Panc1 (cell line): ENCODE results near the gene RRN3. TPM values are rescaled to one million over a fixed set of nuclear protein-coding genes. Genes with fewer than 3 reads are reported as not detected.

ENCODE experiments used
- ATAC-seq: fragments of 200-7000 bp; cut with Tn5 transposase; 2 replicates; pipeline ENCODE4 v1.9.1; 2020; ENCODE audit warnings: mild to moderate bottlenecking, moderate library complexity
- BruUV-seq: library from RNA; stranded (reverse); fragments of 400-500 nt; replicated peaks from 2 replicates; lab custom pipeline; 2021; lab: Mats Ljungman, UMichigan
- CTCF ChIA-PET: fragments of 300-600 bp; sonication (Branson Sonifier 250); formaldehyde crosslinking; loops from one replicate; lab custom pipeline; 2022; ENCODE audit warnings: antibody characterized with exemption; lab: Charles Lee
- POLR2A ChIA-PET: fragments of 300-600 bp; sonication (Branson Sonifier 250); formaldehyde crosslinking; loops from one replicate; lab custom pipeline; 2022; ENCODE audit warnings: antibody characterized with exemption; lab: Charles Lee
- DNase-seq: peaks from one replicate; pipeline ENCODE4 v3.0.0-alpha.2; 2010; ENCODE audit warnings: low read depth, low spot score
- H3K27ac ChIP-seq: 2 replicates; pipeline ENCODE4 v1.5.1; 2011; ENCODE audit warnings: mild to moderate bottlenecking, low read length, inconsistent platforms
- H3K27me3 ChIP-seq: fragments of 200-500 bp; sonication (Bioruptor generic); 2 replicates; pipeline ENCODE4 v1.6.0; 2014; ENCODE audit warnings: low read length, inconsistent platforms; ENCODE audit not compliant: control insufficient read depth, insufficient read depth
- H3K36me3 ChIP-seq: fragments of 200-500 bp; sonication (Bioruptor generic); 2 replicates; pipeline ENCODE4 v1.5.1; 2014; ENCODE audit warnings: inconsistent platforms, mild to moderate bottlenecking, low read length, moderate library complexity; ENCODE audit not compliant: control insufficient read depth, insufficient read depth
- H3K4me1 ChIP-seq: 2 replicates; pipeline ENCODE4 v1.5.1; 2011; ENCODE audit warnings: inconsistent platforms, mild to moderate bottlenecking, low read length, moderate library complexity; ENCODE audit not compliant: control insufficient read depth, insufficient read depth
- H3K4me3 ChIP-seq, 2 experiments: 2 replicates each; pipeline ENCODE4 v1.5.1; 2011 to 2012; ENCODE audit warnings: low read depth in 2 of 2, low read length in 2 of 2, mild to moderate bottlenecking in 2 of 2, inconsistent platforms in 1 of 2, moderate library complexity in 1 of 2
- H3K9me3 ChIP-seq: fragments of 200-500 bp; sonication (Bioruptor generic); 2 replicates; pipeline ENCODE4 v1.5.1; 2014; ENCODE audit warnings: low read depth, mild to moderate bottlenecking, inconsistent platforms, low read length, moderate library complexity; ENCODE audit not compliant: control insufficient read depth, insufficient read depth
- POLR2AphosphoS5 ChIP-seq: IDR thresholded peaks from 2 replicates; pipeline ENCODE4 v1.6.1; 2012; ENCODE audit warnings: mild to moderate bottlenecking, low read depth, low read length, moderate library complexity
- SIN3A ChIP-seq: IDR thresholded peaks from 2 replicates; pipeline ENCODE4 v1.6.1; 2012; ENCODE audit warnings: low read depth, mild to moderate bottlenecking, low read length, moderate library complexity, borderline replicate concordance; ENCODE audit not compliant: insufficient read depth
- TCF7L2 ChIP-seq: IDR thresholded peaks from 2 replicates; pipeline ENCODE4 v1.6.1; 2011; ENCODE audit warnings: mild to moderate bottlenecking, low read depth, low read length, inconsistent platforms
- in situ Hi-C: cut with HindIII; loops from 2 replicates; pipeline ENCODE4 v1.10.0; 2016; ENCODE audit warnings: low sequenced_read_pairs, low pct_unique_long_range_greater_than_20kb
- intact Hi-C: fragments of 100-400 bp; cut with micrococcal nuclease; formaldehyde crosslinking; loops from one replicate; pipeline ENCODE4 v1.10.0; 2022; ENCODE audit not compliant: unreplicated experiment
- total RNA-seq: library from RNA; stranded (reverse); gene quantifications from one replicate; pipeline ENCODE4 v1.2.1, GENCODE V29; 2021; ENCODE audit not compliant: unreplicated experiment
- TF ChIP-seq, protein P1 (sequence below), 2 experiments: IDR thresholded peaks; 2 replicates each; pipeline ENCODE4 v1.6.1; 2011 to 2012; ENCODE audit warnings: low read depth in 2 of 2, control low read depth in 1 of 2, low read length in 1 of 2, mild to moderate bottlenecking in 1 of 2, moderate library complexity in 1 of 2; ENCODE audit not compliant: insufficient read depth in 1 of 2
- TF ChIP-seq, protein P2 (sequence below): fragments of 450-650 bp; IDR thresholded peaks from 2 replicates; pipeline ENCODE4 v1.5.1; 2017; ENCODE audit warnings: mild to moderate bottlenecking

RRN3 gene
- total RNA-seq, 1 experiment from 2014 or later, result 66.0 TPM

- BruUV-seq, result TSS peak; percentile 82
- TF ChIP-seq SIN3A (no peak), TCF7L2 (no peak), POLR2AphosphoS5 (no peak)
- TF ChIP-seq, protein P1, sequence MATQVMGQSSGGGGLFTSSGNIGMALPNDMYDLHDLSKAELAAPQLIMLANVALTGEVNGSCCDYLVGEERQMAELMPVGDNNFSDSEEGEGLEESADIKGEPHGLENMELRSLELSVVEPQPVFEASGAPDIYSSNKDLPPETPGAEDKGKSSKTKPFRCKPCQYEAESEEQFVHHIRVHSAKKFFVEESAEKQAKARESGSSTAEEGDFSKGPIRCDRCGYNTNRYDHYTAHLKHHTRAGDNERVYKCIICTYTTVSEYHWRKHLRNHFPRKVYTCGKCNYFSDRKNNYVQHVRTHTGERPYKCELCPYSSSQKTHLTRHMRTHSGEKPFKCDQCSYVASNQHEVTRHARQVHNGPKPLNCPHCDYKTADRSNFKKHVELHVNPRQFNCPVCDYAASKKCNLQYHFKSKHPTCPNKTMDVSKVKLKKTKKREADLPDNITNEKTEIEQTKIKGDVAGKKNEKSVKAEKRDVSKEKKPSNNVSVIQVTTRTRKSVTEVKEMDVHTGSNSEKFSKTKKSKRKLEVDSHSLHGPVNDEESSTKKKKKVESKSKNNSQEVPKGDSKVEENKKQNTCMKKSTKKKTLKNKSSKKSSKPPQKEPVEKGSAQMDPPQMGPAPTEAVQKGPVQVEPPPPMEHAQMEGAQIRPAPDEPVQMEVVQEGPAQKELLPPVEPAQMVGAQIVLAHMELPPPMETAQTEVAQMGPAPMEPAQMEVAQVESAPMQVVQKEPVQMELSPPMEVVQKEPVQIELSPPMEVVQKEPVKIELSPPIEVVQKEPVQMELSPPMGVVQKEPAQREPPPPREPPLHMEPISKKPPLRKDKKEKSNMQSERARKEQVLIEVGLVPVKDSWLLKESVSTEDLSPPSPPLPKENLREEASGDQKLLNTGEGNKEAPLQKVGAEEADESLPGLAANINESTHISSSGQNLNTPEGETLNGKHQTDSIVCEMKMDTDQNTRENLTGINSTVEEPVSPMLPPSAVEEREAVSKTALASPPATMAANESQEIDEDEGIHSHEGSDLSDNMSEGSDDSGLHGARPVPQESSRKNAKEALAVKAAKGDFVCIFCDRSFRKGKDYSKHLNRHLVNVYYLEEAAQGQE (IDR thresholded peaks at IDR 0.05; ENCODE audit: insufficient read depth in 1 of 2, low read depth in 2 of 2, low read length in 1 of 2), result no peak
- TF ChIP-seq, protein P2, sequence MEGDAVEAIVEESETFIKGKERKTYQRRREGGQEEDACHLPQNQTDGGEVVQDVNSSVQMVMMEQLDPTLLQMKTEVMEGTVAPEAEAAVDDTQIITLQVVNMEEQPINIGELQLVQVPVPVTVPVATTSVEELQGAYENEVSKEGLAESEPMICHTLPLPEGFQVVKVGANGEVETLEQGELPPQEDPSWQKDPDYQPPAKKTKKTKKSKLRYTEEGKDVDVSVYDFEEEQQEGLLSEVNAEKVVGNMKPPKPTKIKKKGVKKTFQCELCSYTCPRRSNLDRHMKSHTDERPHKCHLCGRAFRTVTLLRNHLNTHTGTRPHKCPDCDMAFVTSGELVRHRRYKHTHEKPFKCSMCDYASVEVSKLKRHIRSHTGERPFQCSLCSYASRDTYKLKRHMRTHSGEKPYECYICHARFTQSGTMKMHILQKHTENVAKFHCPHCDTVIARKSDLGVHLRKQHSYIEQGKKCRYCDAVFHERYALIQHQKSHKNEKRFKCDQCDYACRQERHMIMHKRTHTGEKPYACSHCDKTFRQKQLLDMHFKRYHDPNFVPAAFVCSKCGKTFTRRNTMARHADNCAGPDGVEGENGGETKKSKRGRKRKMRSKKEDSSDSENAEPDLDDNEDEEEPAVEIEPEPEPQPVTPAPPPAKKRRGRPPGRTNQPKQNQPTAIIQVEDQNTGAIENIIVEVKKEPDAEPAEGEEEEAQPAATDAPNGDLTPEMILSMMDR, result no peak
- in situ Hi-C loops, result no loop called here
- intact Hi-C loops, result no loop called here
- H3K27me3 ChIP-seq, result no peaks in the 10 kb centered on the region
- no peak overlapping the region for H3K4me3 ChIP-seq
- POLR2A ChIA-PET, result no interaction called here
- H3K27ac ChIP-seq, result no peak overlapping the region
- no peaks in the 10 kb centered on the region for H3K4me1 ChIP-seq
- peaks cover 24% of the 10 kb centered on the region for H3K36me3 ChIP-seq
- DNase-seq (no peak), ATAC-seq (no peak)
- CTCF ChIA-PET, result no interaction called here
- no peaks in the 10 kb centered on the region for H3K9me3 ChIP-seq
Observed at GRCh38 chr16:15037003-15037402, 57.1 kb downstream of the RRN3 start.

- BruUV-seq, result no TSS peak
- in situ Hi-C loops, result no loop called here
- DNase-seq (no peak), ATAC-seq (0 out of 2 replicates have a peak, but pooled peaks have one; percentile 29)
- POLR2A ChIA-PET, result no interaction called here
- H3K4me3 ChIP-seq, result no peak overlapping the region
- no peak for TF ChIP-seq SIN3A
- no peak for TF ChIP-seq TCF7L2
- TF ChIP-seq, protein P2, result no peak
- TF ChIP-seq POLR2AphosphoS5, result no peak
- TF ChIP-seq, protein P1 (IDR thresholded peaks at IDR 0.05; ENCODE audit: insufficient read depth in 1 of 2, low read depth in 2 of 2, low read length in 1 of 2), result no peak
- H3K4me1 ChIP-seq, result no peaks in the 10 kb centered on the region
- intact Hi-C loops, result no loop called here
- H3K27me3 ChIP-seq, result no peaks in the 10 kb centered on the region
- CTCF ChIA-PET, result no interaction called here
- peaks cover 27% of the 10 kb centered on the region for H3K36me3 ChIP-seq
- no peak overlapping the region for H3K27ac ChIP-seq
- H3K9me3 ChIP-seq, result no peaks in the 10 kb centered on the region
Observed at GRCh38 chr16:15035163-15035729, 58.8 kb downstream of the RRN3 start.
